HG03135 (cell line): Measurements from ENCODE around the gene HECW1.
A peak's percentile ranks its signal among the peaks of the same experiment; 100 is the strongest.

Experiments
- ATAC-seq: cut with Tn5 transposase; IDR thresholded peaks from one replicate; pipeline ENCODE4 v1.9.1; 2021; ENCODE audit warnings: mild to moderate bottlenecking, moderate library complexity; ENCODE audit not compliant: unreplicated experiment

HECW1 gene

DNA sequence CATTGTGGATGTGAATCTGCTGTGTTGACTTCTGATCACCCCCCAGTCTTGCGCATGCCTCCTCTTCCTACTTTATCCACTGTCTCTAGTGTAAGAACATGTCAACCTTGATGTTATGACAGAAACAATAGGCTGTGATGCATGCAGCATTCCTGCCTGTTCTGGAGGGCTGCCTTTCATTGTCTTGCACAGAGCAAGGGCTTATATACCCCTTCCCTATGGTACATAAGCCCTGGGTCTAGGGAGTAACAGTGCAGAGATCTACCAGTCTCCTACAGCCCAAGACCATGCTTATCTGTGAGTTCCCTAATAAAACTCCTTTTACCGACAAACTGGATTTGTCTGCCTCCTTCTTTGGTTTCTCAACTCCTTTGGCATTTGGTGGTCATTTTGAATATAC is 293.5 kb downstream of the HECW1 start:
- ATAC-seq = no peak

DNA sequence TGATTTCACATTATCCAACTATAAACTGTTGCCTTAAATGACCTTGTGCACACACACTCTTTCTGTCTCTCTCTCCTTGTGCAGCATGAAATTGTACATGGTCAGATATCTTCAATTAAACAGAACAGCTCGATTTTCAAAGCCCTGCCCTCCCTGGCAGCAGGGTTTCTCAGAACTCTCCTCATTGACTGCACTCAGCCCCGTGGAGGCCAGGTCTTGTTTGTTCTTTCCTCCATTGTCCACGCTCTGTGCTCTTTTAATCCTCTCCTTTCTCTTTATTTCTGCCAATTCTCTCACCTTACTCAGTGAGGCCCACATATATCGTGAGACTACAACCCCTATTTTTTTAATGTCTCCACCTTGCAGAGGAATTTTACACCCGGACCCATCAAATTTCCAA is 294.5 kb downstream of the HECW1 start:
- ATAC-seq = no peak

DNA sequence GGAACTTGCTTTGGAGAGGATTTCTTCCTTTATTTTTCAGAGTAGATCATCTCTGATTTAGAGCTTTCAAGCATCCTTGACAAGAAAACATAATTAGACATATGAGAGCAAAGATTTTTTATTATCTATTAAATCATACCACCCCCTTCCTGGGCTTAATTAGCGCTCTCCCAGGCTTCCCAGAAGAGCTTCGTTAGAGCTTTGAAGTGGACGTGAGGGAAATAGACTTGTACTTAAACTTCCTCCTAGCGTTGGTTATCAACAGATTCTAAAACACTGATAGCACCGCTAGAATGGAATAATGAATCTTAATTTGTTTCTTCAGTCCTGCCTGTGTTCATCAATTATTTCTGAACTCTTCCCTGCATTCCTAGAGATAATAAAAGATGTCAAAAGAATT is 296.5 kb downstream of the HECW1 start:
- ATAC-seq = no peak

DNA sequence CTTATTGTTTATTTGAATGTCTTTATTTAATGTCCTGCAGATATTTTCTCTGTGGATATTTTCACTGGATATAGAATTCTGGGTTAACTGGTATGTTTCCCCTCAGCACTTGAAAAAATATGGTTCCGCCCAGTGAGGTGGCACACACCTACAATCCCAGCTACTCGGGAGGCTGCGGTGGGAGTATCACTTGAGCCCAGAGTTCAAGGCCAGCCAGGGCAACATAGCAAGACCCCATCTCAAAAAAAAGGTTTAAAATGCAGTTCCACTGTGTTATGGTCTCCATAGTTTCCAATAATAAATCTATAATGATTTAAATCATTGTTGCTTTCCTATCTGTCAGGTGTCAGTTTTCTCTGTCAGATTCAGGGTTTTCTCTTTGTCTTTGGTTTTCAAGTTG is 305.0 kb downstream of the HECW1 start:
- ATAC-seq = no peak

DNA sequence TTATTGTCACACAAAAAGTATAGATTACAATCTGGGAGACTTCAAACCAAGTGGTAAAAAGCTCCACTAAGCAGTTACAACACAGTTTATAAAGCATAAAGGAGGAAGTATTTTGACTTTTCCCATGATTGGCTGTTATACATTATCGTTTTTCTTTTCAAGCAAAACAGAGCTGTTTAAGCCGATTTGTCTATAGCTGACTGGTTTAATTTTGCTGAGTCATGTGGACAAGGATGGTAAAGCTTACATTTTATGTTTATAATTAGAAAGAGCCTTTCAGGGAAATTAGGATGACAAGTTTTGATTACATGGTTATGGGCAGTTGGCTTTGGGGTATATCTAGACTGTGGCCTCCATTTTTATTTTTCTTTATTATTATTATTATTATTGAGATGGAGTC is 318.0 kb downstream of the HECW1 start:
- ATAC-seq = no peak

DNA sequence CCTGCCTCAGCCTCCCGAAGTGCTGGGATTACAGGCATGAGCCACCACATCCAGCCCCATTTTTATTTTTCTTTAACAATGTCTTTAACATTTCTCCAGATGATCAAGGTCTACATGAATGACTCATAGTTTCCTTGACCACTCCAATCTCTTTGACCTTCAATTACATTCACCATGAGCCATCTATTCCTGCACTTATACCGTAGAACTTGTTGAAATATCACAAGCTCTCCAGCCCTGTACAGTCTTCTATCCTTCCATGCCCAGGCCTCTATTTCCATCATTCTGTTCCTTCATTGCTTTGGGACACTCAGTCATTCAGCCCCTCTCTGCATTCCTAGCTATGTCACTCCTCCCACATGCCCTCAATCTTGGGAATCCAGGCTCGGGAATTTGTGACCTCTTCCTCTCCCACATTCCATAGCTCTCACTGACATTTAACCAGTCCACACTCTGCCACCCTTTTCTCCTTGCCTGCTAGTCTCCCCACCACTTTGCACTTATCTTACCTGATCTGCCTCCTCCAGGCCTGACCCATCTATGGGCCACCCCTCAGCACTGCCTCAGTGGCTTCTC is 318.7 kb downstream of the HECW1 start:
- ATAC-seq = no peak

DNA sequence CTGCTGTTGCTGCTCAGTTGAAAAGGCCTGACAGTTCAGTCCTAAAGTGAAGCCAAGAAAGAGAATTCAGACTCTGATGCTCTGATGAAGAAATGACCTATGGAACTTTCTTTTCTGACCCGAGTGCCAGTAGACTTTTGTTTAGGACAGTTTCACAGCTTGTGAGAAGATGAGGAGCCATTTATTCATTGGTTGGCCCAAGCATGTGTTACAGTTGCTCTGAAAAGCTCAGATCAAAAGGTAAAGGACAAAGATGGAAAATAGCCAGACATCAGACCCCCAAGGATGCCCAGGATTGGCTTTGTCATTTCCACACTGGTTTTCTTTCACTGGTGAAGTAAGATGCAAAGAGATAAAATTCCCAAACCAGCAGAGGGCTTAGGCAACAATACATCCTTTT is 321.2 kb downstream of the HECW1 start:
- ATAC-seq = no peak

DNA sequence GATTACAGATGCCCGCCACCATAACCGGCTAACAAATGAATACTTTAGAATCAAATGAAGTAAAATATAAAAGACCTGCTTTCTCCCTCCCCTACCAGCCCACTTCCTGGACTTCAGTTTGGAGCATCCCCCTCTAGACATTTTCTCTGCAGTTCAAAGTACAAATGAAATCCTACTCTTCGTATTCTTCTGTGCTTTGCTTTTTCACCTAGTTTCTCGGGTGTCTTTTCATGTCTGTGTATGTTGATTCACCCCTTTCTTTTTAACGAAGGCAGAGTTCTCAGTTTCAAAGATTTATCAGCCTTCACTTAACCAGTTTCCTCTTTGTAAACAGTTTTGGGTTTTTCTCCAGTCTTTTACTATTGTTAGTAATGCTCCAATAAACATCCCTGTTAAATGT is 324.6 kb downstream of the HECW1 start:
- no peak for ATAC-seq

DNA sequence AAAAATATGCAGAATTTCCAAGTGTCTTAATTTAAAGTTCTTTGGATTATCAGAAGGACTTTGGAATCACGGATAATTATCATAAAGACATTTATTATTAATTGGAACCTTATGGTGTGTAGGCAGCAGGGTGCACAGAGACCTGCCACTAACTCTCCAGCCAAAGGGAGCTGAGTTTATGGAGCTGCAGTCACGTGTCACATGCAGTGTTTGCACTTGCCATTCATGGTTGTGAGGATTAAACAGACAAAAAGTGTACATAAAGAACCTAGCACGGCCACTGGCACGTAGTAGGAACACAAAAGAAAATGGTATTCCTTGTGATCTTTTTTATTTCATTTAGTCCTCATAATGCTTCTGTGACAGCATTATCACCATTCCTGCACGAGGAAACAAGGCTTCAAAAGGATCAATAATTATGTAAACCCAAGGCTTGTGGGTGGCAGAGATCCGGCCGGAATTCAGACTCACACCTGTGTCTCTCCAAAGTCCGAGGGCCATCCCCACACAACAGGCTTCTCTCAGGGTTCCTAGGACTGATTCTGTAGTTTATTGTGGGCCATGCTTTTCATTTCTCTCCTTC is 326.5 kb downstream of the HECW1 start:
- ATAC-seq = no peak

DNA sequence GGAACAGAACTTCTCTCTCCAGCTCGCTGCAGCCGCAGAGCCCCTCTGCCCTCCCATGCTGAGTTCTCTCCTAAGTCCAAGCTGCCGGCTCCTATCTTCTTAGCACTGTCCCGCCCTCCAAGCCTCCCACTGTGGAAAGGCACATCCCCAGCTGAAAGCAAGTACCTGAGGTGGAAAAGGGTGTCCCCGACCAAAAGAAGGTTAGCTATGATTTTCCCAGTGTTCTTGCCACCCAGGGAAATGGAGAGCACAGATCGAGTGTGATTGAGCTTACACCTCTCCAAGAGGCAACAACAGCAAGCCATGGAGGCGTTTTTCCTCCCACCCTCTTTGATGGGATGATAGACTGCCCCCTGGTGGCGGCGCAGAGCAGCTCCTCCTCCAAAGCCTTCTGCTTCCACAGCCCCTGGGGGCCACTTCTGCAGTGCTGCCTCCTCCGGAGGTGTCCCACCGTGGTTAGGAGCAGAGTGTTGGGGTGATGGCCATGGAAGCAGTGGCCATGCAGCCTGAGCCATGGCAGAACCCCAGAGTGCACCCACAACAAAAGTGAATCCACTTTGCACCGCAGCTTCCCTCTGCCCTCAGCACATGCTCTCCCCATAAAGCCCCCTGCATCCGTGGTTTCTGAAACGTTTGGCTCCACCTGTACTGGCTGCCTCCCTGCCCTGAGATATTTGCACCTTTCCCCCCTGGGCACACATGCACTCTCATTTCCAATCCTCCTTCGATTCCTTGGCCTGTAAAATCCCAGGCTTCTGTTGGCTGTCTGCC is 327.4 kb downstream of the HECW1 start:
- peak; percentile 63 for ATAC-seq

DNA sequence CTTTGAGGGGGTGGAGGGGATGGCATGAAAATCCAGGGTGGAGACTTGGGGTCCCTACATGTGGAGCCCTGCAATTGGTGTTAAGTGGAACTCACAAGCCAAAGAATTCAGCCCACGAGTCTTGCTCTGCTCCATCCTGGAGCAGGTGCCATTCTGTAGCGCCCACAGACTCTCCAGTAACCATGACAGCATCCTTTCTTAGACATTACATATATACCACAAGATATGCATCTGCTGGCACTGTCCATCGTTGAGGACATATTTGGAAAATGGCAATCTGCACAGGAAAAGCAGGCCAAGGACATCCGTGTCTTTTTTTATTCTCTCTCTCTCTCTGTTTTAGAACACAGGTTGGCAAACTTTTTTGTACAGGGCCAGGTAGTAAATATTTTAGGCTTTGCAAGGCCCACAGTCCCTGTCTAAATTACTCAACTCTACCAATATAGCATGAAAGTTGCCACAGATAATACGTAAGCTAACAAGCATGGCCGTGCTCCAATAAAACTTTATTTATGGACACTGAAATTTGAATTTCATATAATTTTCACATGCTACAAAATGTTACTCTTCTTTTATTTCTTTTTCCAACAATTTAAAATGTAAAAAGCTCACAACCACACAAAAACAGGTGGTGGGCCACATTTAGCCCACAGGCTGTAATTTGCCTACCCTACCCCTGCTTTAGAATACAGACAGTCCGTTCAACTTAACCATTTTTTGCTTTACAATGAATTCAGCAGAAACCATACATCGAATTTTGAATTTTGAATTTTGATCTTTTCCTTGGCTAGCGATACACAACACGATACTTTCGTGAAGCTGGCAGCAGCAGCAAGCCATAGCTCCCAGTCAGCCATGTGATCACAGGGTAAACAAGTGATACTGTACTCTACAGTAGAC is 329.0 kb downstream of the HECW1 start:
- ATAC-seq = no peak

DNA sequence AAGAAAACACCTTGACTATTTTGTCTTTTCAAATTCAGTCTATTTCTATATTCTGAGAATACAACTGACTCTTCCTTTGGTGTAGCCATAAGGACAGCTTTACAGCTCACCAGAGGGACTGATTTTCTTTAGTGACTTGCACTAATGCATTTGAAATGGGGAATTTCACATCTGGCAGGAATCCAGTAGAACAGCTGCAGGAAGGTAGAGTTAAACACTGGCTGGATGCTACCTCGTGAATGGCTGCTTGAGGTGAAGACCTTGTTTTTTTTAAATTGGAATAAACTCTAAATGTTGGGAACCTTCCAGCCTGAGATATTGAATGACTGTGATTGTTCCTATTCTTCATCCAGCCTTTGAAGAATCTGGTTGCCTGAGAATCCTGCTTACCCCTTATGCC is 330.9 kb downstream of the HECW1 start:
- ATAC-seq = no peak

DNA sequence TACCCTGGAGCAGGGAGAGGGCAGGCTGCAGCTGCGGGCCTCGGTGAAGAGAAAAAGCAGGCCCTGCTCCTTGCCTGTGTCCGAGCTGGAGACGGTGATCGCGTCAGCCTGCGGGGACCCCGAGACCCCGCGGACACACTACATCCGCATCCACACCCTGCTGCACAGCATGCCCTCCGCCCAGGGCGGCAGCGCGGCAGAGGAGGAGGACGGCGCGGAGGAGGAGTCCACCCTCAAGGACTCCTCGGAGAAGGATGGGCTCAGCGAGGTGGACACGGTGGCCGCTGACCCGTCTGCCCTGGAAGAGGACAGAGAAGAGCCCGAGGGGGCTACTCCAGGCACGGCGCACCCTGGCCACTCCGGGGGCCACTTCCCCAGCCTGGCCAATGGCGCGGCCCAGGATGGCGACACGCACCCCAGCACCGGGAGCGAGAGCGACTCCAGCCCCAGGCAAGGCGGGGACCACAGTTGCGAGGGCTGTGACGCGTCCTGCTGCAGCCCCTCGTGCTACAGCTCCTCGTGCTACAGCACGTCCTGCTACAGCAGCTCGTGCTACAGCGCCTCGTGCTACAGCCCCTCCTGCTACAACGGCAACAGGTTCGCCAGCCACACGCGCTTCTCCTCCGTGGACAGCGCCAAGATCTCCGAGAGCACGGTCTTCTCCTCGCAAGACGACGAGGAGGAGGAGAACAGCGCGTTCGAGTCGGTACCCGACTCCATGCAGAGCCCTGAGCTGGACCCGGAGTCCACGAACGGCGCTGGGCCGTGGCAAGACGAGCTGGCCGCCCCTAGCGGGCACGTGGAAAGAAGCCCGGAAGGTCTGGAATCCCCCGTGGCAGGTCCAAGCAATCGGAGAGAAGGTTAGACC is 332.5 kb downstream of the HECW1 start:
- no peak for ATAC-seq

DNA sequence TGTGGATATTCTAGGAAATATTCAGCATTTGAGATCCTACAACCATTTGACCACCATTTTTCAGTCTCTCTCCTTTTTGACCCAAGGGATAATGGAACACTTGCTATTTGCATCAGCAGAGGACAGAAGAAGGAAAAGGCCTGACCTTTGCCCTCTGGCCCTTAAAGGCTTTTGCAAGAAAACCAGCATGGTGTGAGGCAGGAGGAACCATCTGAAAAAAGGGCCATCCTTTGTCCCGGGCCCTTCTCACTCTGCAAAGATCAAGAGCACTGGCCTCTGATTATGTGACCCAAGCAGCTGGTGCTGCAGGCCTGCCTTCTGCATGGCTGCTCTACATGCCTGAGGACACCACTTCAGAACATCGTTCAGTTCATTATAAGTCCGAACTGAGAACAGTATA is 337.1 kb downstream of the HECW1 start:
- ATAC-seq = no peak

DNA sequence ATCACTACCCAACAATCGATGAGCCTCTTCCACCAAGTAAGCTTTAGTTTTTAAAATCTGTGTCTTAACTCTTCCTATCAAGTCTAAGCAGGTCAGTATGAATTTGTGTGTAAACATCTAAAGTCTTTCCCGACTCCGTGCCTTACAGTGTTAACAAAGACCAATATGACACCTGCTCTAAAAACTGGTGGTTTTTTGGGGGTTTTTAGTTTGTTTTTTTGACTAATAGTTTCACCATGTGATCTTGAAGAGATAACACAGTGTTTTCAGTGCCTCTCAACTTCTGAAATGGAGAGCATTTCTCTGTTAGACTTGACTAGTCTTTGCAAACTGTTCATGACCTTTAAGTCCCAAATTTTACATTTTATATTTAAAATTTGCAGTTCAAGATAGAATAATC is 338.4 kb downstream of the HECW1 start:
- ATAC-seq = no peak

DNA sequence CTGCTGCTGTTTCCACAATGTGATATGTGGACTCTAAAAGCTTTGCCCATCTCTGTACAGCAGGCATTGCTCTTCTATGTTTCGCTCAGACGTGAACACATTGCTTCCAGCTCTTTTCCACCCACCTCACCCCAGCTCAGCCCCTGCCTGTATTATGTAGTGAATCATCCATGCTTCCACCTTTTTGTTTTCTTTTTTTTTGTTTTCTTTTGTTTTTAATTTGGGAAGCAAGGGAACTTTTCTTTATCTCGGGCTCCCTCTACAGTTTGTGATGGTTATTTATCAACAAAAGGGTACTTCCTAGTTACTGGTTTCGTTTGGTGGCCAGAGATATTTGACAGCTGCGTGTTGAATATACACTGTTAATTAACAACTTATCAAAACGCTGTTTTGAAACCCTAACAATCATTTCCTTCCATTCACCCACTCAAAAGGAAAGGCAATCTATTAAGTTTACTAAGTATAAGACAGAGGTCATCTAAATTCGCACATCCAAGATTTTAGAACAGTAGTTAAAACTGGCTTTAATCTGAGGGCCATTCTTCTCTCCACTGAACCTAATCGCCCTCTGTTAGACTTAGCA is 342.6 kb downstream of the HECW1 start:
- ATAC-seq = peak; percentile 75

DNA sequence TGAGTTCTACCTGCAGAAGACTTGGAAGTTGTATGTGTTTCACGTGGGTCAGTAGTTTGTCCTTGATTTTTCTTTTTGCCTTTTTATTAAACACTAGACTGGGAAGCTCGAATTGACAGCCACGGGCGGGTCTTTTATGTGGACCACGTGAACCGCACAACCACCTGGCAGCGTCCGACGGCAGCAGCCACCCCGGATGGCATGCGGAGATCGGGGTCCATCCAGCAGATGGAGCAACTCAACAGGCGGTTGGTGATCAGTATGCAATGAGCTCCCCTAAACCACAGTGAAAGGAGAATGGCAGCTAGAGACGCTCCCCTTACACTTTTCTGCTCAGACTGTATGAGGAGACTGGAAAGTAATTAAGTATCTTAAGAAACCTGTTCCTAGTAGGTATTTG is 343.8 kb downstream of the HECW1 start:
- ATAC-seq = no peak

DNA sequence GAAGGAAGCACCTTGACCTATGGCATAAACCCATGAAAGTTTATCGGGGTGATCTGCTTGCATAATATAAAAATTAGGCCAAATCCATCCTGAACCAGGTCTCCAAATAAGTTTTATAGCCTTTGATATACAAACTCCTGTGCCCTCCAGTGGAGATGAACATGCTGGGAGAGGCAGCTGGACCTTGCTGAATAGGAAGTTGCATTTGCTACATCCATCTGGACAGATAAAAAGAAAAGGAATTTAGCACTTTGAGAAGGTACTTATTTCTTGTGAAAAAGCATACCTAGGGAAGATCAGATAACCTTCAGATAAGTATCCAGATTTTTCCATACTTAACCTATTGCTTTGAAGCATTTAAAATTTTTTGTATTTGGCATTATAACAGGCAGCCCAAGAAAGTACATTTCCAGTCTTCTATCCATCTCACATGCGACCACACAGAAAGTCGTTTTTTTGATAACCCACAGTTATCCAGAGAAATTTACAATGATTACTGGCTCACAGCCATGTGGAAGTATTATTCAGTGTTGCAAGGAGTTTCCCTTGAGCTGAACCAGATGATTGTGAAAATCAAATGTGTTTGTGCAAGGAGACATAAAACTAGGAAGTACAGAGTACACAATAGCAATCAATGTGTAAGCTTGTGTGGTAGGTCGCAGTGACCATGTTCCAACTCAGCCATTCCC is 346.0 kb downstream of the HECW1 start:
- no peak for ATAC-seq

DNA sequence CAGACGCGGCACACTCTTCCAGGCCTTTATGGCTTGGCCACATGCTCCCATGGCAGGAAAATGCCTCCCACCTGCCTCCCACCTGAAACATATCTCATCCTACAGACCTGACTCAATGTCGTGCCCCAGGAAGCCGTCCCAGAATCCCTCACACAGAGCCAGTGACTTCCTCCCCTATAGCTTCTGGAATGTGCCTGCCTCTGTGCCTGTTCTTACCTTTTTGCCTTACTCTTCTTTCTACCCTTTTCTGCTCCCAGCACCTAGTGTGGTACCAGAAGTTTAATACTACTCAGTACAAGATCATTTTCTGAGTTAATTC is 346.5 kb downstream of the HECW1 start:
- ATAC-seq = no peak
